WERI-Rb-1 (cell line): ENCODE results near the gene ARHGAP26.

Source experiments
- DNase-seq: peaks from one replicate; pipeline ENCODE4 v3.0.0-alpha.2; 2020
- H3K27ac ChIP-seq: fragments of 250-450 bp; sonication (Bioruptor Pico); 2 replicates; pipeline ENCODE4 v1.5.1; 2020; ENCODE audit warnings: mild to moderate bottlenecking, moderate library complexity
- H3K27me3 ChIP-seq: fragments of 250-450 bp; sonication (Bioruptor Pico); 2 replicates; pipeline ENCODE4 v1.5.1; 2021; ENCODE audit warnings: mild to moderate bottlenecking, low read depth, moderate library complexity; ENCODE audit not compliant: insufficient read depth, severe bottlenecking
- H3K36me3 ChIP-seq: fragments of 250-450 bp; sonication (Bioruptor Pico); 2 replicates; pipeline ENCODE4 v1.5.1; 2020; ENCODE audit warnings: mild to moderate bottlenecking, moderate library complexity
- H3K4me3 ChIP-seq: 2 replicates; pipeline ENCODE4 v1.5.1; 2011; ENCODE audit warnings: low read depth, mild to moderate bottlenecking, control low read depth, low read length
- H3K9me3 ChIP-seq: fragments of 250-450 bp; sonication (Bioruptor Pico); 2 replicates; pipeline ENCODE4 v1.5.1; 2021; ENCODE audit warnings: mild to moderate bottlenecking, moderate library complexity; ENCODE audit not compliant: severe bottlenecking
- TF ChIP-seq, protein P1 (sequence below): IDR thresholded peaks from 2 replicates; pipeline ENCODE4 v1.5.1; 2011; ENCODE audit warnings: low read depth, mild to moderate bottlenecking, control low read depth, inconsistent platforms, low read length

The ARHGAP26 gene

DNA sequence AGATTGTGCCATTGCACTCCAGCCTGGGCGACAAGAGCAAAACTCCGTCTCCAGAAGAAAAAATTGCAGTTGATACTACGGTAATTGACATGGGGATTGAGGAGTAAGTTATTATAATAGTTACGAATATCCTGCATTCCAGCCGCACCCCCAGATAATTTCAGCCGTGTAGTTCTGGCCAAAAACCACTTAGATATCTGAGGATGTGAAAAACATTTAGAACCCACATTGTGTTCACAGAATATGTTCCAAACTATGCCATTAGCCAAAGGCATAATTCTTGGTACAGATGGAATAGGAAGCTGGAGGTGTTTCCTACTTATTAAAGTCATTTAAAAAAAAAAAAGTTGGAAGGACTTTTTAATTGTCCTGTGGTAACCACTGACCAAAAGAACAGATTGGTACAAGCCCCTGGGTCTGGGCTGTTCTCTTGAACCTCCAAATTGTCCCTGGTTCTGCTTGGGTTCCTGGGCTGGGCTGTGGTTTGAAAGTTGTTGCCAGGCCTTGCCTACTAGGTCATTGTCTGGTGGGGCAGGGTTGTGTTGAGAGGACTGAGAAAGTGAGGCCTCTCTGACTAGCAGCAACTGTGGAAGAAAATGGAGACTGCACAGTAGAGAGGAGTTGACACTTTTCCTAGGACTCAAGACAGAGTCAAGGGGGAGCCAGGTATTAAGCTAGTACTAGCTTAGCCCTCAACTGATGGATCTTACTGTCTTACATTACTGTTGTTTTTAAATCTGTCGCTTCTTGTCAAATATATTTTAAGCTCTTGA is 434.5 kb downstream of the ARHGAP26 start:
- no peak for DNase-seq
- Histone ChIP-seq H3K27ac (no peak overlapping the region), H3K27me3 (no peaks in the 10 kb centered on the region), H3K9me3 (no peaks in the 10 kb centered on the region), H3K4me3 (no peak overlapping the region), H3K36me3 (no peaks in the 10 kb centered on the region)
- TF ChIP-seq, protein P1, sequence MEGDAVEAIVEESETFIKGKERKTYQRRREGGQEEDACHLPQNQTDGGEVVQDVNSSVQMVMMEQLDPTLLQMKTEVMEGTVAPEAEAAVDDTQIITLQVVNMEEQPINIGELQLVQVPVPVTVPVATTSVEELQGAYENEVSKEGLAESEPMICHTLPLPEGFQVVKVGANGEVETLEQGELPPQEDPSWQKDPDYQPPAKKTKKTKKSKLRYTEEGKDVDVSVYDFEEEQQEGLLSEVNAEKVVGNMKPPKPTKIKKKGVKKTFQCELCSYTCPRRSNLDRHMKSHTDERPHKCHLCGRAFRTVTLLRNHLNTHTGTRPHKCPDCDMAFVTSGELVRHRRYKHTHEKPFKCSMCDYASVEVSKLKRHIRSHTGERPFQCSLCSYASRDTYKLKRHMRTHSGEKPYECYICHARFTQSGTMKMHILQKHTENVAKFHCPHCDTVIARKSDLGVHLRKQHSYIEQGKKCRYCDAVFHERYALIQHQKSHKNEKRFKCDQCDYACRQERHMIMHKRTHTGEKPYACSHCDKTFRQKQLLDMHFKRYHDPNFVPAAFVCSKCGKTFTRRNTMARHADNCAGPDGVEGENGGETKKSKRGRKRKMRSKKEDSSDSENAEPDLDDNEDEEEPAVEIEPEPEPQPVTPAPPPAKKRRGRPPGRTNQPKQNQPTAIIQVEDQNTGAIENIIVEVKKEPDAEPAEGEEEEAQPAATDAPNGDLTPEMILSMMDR = no peak

DNA sequence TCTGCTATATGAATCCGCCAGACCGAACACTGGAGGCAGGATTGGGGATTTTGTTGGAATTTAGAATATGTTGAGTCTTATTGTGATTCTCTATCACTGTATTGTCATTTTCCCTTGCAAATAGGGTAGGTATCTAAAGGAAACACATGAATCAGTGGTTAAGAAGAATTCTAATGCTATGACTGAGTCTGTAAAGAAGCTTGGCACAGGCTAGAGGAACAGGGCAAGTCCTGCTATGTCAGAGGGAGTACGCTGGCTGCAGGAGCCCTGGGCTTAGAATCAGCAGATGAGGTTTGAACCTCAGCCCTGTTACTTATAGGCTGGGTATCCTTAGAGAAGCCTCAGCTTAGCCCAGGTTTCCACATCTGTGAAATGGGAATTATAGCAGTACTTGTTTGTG is 435.2 kb downstream of the ARHGAP26 start:
- H3K27me3 ChIP-seq = no peaks in the 10 kb centered on the region
- TF ChIP-seq, protein P1 = no peak
- no peak overlapping the region for H3K27ac ChIP-seq
- H3K36me3 ChIP-seq = no peaks in the 10 kb centered on the region
- no peak for DNase-seq
- no peaks in the 10 kb centered on the region for H3K9me3 ChIP-seq
- no peak overlapping the region for H3K4me3 ChIP-seq

DNA sequence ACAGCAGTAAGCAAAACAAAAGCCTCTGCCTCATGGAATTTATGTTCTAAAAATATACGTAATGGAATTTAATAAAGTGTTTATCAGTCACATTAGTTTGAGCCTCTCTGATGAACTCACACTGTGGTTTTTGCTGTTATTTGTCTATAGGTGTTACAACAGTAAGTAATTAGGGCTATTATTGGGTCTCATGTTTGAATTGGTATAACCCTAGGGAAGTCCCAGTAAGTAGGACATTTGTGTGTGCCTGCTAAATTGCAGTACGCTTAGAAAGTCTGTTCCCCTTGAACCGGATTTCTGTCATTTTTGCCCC is 435.7 kb downstream of the ARHGAP26 start:
- H3K9me3 ChIP-seq = no peaks in the 10 kb centered on the region
- H3K27me3 ChIP-seq = no peaks in the 10 kb centered on the region
- no peaks in the 10 kb centered on the region for H3K36me3 ChIP-seq
- H3K27ac ChIP-seq = no peak overlapping the region
- TF ChIP-seq, protein P1 = no peak
- no peak for DNase-seq
- H3K4me3 ChIP-seq = no peak overlapping the region

DNA sequence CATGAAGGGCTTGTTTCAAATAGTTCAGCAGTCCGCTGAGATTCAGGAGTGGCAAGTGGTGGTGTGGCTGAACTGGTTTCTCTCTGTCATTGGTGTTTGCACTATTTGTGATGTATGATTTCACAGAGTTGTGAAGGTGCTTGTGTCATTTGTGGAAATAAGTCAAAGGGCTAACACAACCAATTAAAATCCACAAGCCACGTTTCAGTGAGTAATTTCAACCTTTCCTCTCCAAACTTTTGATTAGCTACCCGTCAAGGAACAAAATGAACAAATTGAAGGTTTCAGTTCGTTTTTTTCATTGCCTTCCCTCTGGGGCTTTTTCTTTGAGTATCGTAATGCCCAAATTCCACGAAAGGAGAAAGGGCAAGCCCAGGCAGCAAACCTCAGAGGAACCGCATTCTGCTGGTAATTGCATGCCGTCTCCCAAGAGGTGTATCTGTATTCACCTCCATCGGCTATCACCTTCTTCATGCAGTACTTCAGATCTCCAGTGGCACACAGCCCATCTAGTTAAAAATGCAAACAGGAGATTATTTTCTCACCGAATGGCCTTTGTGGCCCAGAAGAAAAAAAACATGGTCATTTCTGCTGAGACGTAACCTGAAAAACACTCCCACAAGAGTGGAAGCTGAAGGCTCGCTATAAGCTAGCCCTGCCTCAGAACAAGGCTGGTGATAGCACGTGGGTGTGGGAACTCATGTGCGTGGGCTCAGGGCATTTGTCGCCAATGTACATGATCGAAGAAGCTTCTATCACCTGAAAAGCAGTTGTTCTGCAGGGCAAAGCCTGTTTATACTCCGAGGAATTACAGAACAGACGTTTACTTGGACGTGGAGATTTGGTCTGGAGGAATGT is 436.2 kb downstream of the ARHGAP26 start:
- no peak for DNase-seq
- no peak overlapping the region for H3K4me3 ChIP-seq
- no peaks in the 10 kb centered on the region for H3K27me3 ChIP-seq
- no peak overlapping the region for H3K27ac ChIP-seq
- TF ChIP-seq, protein P1 = no peak
- H3K9me3 ChIP-seq = no peaks in the 10 kb centered on the region
- no peaks in the 10 kb centered on the region for H3K36me3 ChIP-seq

DNA sequence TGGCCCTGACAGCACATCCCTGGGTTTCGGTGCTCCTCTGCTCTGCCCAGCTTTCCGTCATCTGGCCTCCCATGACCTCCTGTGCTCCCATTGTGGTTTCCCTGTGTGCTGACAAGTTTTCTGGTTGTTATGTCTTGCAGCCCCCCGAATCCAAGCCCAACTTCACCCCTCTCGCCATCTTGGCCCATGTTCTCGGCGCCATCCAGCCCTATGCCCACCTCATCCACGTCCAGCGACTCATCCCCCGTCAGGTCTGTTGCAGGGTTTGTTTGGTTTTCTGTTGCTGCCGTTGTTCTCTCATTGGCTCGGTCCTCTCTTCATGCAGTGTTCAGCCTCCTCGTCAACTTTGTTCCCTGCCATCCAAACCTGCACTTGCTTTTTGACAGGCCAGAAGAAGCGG is 436.9 kb downstream of the ARHGAP26 start:
- Histone ChIP-seq H3K36me3 (no peaks in the 10 kb centered on the region), H3K27me3 (no peaks in the 10 kb centered on the region), H3K27ac (no peak overlapping the region), H3K4me3 (no peak overlapping the region), H3K9me3 (no peaks in the 10 kb centered on the region)
- TF ChIP-seq, protein P1 = no peak
- no peak for DNase-seq
